Panc1 (cell line): Measurements from ENCODE around the gene CDK5RAP2. TPM values are rescaled to one million over a fixed set of nuclear protein-coding genes. Genes with fewer than 3 reads are reported as not detected.
"Not testable (repeated sequence)": the region's sequence is repeated elsewhere in the genome, so short reads cannot be mapped to it uniquely, and the experiment has no call there.

Experiments used
- ATAC-seq: fragments of 200-7000 bp; cut with Tn5 transposase; 2 replicates; pipeline ENCODE4 v1.9.1; 2020; ENCODE audit warnings: mild to moderate bottlenecking, moderate library complexity
- BruUV-seq: library from RNA; stranded (reverse); fragments of 400-500 nt; replicated peaks from 2 replicates; lab custom pipeline; 2021; lab: Mats Ljungman, UMichigan
- CTCF ChIA-PET: fragments of 300-600 bp; sonication (Branson Sonifier 250); formaldehyde crosslinking; loops from one replicate; lab custom pipeline; 2022; ENCODE audit warnings: antibody characterized with exemption; lab: Charles Lee
- POLR2A ChIA-PET: fragments of 300-600 bp; sonication (Branson Sonifier 250); formaldehyde crosslinking; loops from one replicate; lab custom pipeline; 2022; ENCODE audit warnings: antibody characterized with exemption; lab: Charles Lee
- DNase-seq: peaks from one replicate; pipeline ENCODE4 v3.0.0-alpha.2; 2010; ENCODE audit warnings: low read depth, low spot score
- H3K27ac ChIP-seq: 2 replicates; pipeline ENCODE4 v1.5.1; 2011; ENCODE audit warnings: mild to moderate bottlenecking, low read length, inconsistent platforms
- H3K27me3 ChIP-seq: fragments of 200-500 bp; sonication (Bioruptor generic); 2 replicates; pipeline ENCODE4 v1.6.0; 2014; ENCODE audit warnings: low read length, inconsistent platforms; ENCODE audit not compliant: control insufficient read depth, insufficient read depth
- H3K36me3 ChIP-seq: fragments of 200-500 bp; sonication (Bioruptor generic); 2 replicates; pipeline ENCODE4 v1.5.1; 2014; ENCODE audit warnings: inconsistent platforms, mild to moderate bottlenecking, low read length, moderate library complexity; ENCODE audit not compliant: control insufficient read depth, insufficient read depth
- H3K4me1 ChIP-seq: 2 replicates; pipeline ENCODE4 v1.5.1; 2011; ENCODE audit warnings: inconsistent platforms, mild to moderate bottlenecking, low read length, moderate library complexity; ENCODE audit not compliant: control insufficient read depth, insufficient read depth
- H3K4me3 ChIP-seq, 2 experiments: 2 replicates each; pipeline ENCODE4 v1.5.1; 2011 to 2012; ENCODE audit warnings: low read depth in 2 of 2, low read length in 2 of 2, mild to moderate bottlenecking in 2 of 2, inconsistent platforms in 1 of 2, moderate library complexity in 1 of 2
- H3K9me3 ChIP-seq: fragments of 200-500 bp; sonication (Bioruptor generic); 2 replicates; pipeline ENCODE4 v1.5.1; 2014; ENCODE audit warnings: low read depth, mild to moderate bottlenecking, inconsistent platforms, low read length, moderate library complexity; ENCODE audit not compliant: control insufficient read depth, insufficient read depth
- POLR2AphosphoS5 ChIP-seq: IDR thresholded peaks from 2 replicates; pipeline ENCODE4 v1.6.1; 2012; ENCODE audit warnings: mild to moderate bottlenecking, low read depth, low read length, moderate library complexity
- SIN3A ChIP-seq: IDR thresholded peaks from 2 replicates; pipeline ENCODE4 v1.6.1; 2012; ENCODE audit warnings: low read depth, mild to moderate bottlenecking, low read length, moderate library complexity, borderline replicate concordance; ENCODE audit not compliant: insufficient read depth
- TCF7L2 ChIP-seq: IDR thresholded peaks from 2 replicates; pipeline ENCODE4 v1.6.1; 2011; ENCODE audit warnings: mild to moderate bottlenecking, low read depth, low read length, inconsistent platforms
- in situ Hi-C: cut with HindIII; loops from 2 replicates; pipeline ENCODE4 v1.10.0; 2016; ENCODE audit warnings: low sequenced_read_pairs, low pct_unique_long_range_greater_than_20kb
- intact Hi-C: fragments of 100-400 bp; cut with micrococcal nuclease; formaldehyde crosslinking; loops from one replicate; pipeline ENCODE4 v1.10.0; 2022; ENCODE audit not compliant: unreplicated experiment
- total RNA-seq: library from RNA; stranded (reverse); gene quantifications from one replicate; pipeline ENCODE4 v1.2.1, GENCODE V29; 2021; ENCODE audit not compliant: unreplicated experiment
- TF ChIP-seq, protein P1 (sequence below), 2 experiments: IDR thresholded peaks; 2 replicates each; pipeline ENCODE4 v1.6.1; 2011 to 2012; ENCODE audit warnings: low read depth in 2 of 2, control low read depth in 1 of 2, low read length in 1 of 2, mild to moderate bottlenecking in 1 of 2, moderate library complexity in 1 of 2; ENCODE audit not compliant: insufficient read depth in 1 of 2
- TF ChIP-seq, protein P2 (sequence below): fragments of 450-650 bp; IDR thresholded peaks from 2 replicates; pipeline ENCODE4 v1.5.1; 2017; ENCODE audit warnings: mild to moderate bottlenecking

Gene CDK5RAP2
- total RNA-seq, 1 experiment from 2014 or later, result 47.7 TPM

DNA sequence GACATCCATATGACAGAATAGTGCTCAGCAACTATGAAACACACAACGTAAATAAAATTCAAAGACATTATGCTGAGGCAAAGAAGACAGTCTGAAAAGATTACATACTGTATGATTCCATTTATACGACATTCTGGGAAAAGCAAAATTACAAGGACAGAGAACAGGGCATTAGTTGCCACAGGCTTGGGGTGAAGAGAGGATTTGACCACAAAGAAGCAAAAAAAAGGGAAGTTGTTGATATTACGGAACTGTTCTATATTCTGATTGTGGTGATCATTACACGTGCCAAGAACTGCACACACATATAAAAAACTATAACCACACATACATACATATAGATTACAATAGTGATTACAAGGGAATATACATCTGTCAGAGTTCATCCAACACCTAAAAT lies 24.1 kb downstream of the CDK5RAP2 start:
- POLR2A ChIA-PET, result no interaction called here
- CTCF ChIA-PET, result no interaction called here
- ATAC-seq (no peak), DNase-seq (no peak)
- no peaks in the 10 kb centered on the region for H3K4me1 ChIP-seq
- H3K36me3 ChIP-seq, result no peaks in the 10 kb centered on the region; the same call in 1 of the 2 replicates
- no peaks in the 10 kb centered on the region for H3K9me3 ChIP-seq
- no peak for TF ChIP-seq TCF7L2
- TF ChIP-seq, protein P1, sequence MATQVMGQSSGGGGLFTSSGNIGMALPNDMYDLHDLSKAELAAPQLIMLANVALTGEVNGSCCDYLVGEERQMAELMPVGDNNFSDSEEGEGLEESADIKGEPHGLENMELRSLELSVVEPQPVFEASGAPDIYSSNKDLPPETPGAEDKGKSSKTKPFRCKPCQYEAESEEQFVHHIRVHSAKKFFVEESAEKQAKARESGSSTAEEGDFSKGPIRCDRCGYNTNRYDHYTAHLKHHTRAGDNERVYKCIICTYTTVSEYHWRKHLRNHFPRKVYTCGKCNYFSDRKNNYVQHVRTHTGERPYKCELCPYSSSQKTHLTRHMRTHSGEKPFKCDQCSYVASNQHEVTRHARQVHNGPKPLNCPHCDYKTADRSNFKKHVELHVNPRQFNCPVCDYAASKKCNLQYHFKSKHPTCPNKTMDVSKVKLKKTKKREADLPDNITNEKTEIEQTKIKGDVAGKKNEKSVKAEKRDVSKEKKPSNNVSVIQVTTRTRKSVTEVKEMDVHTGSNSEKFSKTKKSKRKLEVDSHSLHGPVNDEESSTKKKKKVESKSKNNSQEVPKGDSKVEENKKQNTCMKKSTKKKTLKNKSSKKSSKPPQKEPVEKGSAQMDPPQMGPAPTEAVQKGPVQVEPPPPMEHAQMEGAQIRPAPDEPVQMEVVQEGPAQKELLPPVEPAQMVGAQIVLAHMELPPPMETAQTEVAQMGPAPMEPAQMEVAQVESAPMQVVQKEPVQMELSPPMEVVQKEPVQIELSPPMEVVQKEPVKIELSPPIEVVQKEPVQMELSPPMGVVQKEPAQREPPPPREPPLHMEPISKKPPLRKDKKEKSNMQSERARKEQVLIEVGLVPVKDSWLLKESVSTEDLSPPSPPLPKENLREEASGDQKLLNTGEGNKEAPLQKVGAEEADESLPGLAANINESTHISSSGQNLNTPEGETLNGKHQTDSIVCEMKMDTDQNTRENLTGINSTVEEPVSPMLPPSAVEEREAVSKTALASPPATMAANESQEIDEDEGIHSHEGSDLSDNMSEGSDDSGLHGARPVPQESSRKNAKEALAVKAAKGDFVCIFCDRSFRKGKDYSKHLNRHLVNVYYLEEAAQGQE (IDR thresholded peaks at IDR 0.05; ENCODE audit: insufficient read depth in 1 of 2, low read depth in 2 of 2, low read length in 1 of 2), result no peak
- TF ChIP-seq SIN3A, result no peak
- TF ChIP-seq, protein P2, sequence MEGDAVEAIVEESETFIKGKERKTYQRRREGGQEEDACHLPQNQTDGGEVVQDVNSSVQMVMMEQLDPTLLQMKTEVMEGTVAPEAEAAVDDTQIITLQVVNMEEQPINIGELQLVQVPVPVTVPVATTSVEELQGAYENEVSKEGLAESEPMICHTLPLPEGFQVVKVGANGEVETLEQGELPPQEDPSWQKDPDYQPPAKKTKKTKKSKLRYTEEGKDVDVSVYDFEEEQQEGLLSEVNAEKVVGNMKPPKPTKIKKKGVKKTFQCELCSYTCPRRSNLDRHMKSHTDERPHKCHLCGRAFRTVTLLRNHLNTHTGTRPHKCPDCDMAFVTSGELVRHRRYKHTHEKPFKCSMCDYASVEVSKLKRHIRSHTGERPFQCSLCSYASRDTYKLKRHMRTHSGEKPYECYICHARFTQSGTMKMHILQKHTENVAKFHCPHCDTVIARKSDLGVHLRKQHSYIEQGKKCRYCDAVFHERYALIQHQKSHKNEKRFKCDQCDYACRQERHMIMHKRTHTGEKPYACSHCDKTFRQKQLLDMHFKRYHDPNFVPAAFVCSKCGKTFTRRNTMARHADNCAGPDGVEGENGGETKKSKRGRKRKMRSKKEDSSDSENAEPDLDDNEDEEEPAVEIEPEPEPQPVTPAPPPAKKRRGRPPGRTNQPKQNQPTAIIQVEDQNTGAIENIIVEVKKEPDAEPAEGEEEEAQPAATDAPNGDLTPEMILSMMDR, result no peak
- no peak for TF ChIP-seq POLR2AphosphoS5
- in situ Hi-C loops (no loop called here), intact Hi-C loops (no loop called here)
- H3K27me3 ChIP-seq, result no peaks in the 10 kb centered on the region
- no peak overlapping the region for H3K4me3 ChIP-seq
- no TSS peak for BruUV-seq
- no peak overlapping the region for H3K27ac ChIP-seq

DNA sequence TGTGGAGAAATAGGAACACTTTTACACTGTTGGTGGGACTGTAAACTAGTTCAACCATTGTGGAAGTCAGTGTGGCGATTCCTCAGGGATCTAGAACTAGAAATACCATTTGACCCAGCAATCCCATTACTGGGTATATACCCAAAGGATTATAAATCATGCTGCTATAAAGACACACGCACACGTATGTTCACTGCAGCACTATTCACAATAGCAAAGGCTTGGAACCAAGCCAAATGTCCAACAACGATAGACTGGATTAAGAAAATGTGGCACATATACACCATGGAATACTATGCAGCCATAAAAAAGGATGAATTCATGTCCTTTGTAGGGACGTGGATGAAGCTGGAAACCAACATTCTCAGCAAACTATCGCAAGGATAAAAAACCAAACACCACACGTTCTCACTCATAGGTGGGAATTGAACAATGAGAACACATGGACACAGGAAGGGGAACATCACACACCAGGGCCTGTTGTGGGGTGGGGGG lies 27.7 kb downstream of the CDK5RAP2 start:
- H3K36me3 ChIP-seq, BruUV-seq, CTCF ChIA-PET, H3K4me3 ChIP-seq, in situ Hi-C loops, POLR2A ChIA-PET, H3K27me3 ChIP-seq, ATAC-seq, H3K27ac ChIP-seq, intact Hi-C loops, DNase-seq, H3K9me3 ChIP-seq, H3K4me1 ChIP-seq: not testable (repeated sequence)

DNA sequence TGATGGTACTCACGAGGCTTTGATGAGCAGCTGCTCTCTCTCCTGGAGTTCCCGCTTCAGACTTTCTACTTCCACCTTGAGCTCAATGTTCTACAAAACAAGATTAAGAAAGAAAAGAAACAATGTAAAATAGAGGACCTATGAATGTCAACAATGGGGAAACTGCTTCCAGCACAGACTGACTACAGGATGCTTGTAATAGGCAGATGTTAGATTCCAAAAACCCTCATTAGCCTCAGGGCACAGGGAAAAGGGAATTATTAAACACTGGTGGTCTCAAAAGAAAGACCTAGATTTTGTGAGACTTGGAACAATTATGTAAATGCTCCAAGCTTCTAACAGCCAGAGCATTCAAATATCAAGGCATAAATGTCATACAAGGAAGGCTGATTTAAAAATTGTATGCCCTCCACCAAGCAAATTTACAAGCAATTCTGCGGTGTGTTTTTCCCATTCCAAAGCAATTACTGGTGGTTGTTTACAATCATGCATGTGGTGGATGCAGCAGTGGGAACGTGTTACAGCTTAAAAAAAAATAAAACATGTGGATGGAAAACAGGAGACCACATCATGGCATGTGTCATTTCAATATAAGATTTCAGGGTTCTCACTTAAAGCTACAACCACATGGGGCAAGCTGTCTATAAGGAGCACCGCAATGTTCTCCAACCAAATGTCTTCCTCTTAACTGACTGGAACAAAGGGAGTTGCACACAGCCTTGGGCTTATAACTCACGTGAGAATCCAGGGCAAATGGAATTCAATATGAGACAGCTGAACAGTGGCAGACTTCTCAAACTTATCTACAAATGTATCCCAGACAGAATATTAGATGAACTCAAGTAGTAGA lies 34.0 kb downstream of the CDK5RAP2 start:
- POLR2A ChIA-PET, result no interaction called here
- DNase-seq (no peak), ATAC-seq (no peak)
- Histone ChIP-seq H3K27ac (no peak overlapping the region), H3K4me1 (no peaks in the 10 kb centered on the region), H3K36me3 (peaks cover 5% of the 10 kb centered on the region), H3K4me3 (no peak overlapping the region), H3K27me3 (no peaks in the 10 kb centered on the region), H3K9me3 (no peaks in the 10 kb centered on the region)
- intact Hi-C loops, result no loop called here
- BruUV-seq, result no TSS peak
- CTCF ChIA-PET, result no interaction called here
- TF ChIP-seq, protein P2, result no peak
- TF ChIP-seq, protein P1 (IDR thresholded peaks at IDR 0.05; ENCODE audit: insufficient read depth in 1 of 2, low read depth in 2 of 2, low read length in 1 of 2), result no peak
- TF ChIP-seq TCF7L2 (no peak), POLR2AphosphoS5 (no peak), SIN3A (no peak)
- in situ Hi-C loops, result no loop called here
